Measurements from ENCODE around the gene ATP11A.

The ATP11A gene

DNA sequence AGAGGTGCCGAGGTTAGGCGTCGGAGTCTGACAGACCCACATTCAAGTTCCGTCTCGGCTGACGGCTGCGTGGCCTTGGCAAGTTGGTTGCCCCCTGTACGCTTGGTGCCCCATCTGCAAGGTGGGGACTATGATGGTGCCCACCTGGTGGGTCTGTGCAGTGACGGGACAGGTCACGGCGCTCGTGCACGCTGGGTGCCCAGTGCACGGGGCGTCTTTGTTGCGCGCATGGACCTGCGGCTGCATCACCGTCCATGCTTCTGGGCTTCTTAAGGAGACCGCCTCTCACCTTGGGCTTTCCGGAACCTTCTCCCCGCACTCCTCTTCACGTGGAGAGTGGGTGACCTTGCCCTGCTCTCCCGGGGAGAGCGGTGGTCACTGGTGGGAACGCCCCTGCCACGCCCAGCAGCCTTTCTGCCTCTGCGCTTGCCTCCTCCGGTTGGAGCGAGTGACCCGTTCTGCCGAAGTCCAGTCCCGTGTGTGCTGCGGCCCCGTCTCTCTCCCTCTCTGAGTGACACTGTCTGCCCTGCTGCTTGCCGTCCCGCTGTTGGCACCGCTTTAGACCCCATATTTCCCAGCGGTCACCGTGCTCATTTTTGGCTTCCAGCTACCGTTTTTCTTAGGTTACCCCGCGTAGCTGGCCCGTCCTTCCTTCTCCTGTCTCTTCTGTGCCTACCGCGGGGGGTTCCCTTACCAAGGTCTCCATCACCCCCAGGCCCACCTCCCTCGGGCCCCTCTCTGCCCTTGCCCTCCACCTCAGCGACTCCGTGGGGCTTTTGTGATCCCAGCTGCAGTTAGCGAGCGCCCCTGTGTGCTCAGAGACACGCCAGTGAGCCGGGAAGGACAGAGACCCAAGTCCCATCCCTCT is 6.4 kb downstream of the ATP11A start:
- Histone ChIP-seq H4K20me1 (ENCODE audit: insufficient read depth, low read length) (peaks cover 76% of the 10 kb centered on the region), H3K36me3 (replicated peaks; ENCODE audit: low read depth, low read length) (no peaks in the 10 kb centered on the region), H3K9me3 (ENCODE audit: insufficient read depth, low read length) (no peaks in the 10 kb centered on the region), H3K27ac (ENCODE audit: low read length) (no peak overlapping the region), H3K4me1 (ENCODE audit: low read length) (peaks cover 24% of the 10 kb centered on the region), H3K4me2 (ENCODE audit: low read length) (no peak overlapping the region), H3K4me3 (ENCODE audit: low read length) (no peak overlapping the region), H3K79me2 (ENCODE audit: low read length) (peaks cover 92% of the 10 kb centered on the region), H2AFZ (ENCODE audit: low read depth, low read length) (no peak overlapping the region), H3K27me3 (ENCODE audit: low read depth, low read length) (no peaks in the 10 kb centered on the region), H3K9ac (ENCODE audit: low read length) (no peak overlapping the region)
- TF ChIP-seq, protein P1, sequence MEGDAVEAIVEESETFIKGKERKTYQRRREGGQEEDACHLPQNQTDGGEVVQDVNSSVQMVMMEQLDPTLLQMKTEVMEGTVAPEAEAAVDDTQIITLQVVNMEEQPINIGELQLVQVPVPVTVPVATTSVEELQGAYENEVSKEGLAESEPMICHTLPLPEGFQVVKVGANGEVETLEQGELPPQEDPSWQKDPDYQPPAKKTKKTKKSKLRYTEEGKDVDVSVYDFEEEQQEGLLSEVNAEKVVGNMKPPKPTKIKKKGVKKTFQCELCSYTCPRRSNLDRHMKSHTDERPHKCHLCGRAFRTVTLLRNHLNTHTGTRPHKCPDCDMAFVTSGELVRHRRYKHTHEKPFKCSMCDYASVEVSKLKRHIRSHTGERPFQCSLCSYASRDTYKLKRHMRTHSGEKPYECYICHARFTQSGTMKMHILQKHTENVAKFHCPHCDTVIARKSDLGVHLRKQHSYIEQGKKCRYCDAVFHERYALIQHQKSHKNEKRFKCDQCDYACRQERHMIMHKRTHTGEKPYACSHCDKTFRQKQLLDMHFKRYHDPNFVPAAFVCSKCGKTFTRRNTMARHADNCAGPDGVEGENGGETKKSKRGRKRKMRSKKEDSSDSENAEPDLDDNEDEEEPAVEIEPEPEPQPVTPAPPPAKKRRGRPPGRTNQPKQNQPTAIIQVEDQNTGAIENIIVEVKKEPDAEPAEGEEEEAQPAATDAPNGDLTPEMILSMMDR (IDR thresholded peaks at IDR 0.05; ENCODE audit: low read depth, low read length), result no peak
- no peak for TF ChIP-seq EZH2phosphoT487 (IDR thresholded peaks at IDR 0.05; ENCODE audit: low read depth)

DNA sequence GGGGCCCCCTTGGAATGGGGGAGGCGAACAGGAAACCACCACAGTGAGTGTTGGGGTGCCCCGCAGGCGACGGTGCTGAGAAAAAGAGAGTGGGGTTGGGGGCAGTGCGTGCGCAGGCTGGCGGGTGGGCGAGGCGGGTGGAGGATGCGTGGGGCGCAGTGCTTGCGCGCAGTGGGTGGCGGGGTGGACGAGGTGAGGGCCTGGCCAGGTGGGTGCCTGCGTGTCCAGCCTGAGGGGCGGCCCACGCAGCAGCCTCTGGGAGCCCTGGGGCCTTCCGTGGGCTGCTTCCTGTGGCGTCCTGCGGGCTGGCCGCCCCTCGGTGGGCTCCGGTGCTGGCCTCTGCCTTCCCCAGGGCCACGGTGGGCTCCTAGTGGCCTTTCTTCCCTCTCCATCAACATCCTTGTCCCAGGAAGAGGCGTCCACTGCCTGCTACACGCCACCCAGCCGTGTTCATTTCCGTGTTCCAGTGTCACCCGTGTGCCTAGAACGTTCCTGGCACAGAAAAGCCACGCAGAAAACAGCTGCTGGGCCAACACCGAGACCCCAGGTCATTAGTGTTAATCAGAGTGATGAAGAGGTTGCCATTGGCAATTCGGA is 7.1 kb downstream of the ATP11A start:
- H3K79me2 ChIP-seq (ENCODE audit: low read length), result peaks cover 92% of the 10 kb centered on the region
- no peaks in the 10 kb centered on the region for H3K36me3 ChIP-seq (replicated peaks; ENCODE audit: low read depth, low read length)
- no peaks in the 10 kb centered on the region for H3K27me3 ChIP-seq (ENCODE audit: low read depth, low read length)
- H2AFZ ChIP-seq (ENCODE audit: low read depth, low read length), result no peak overlapping the region
- H3K4me1 ChIP-seq (ENCODE audit: low read length), result peaks cover 19% of the 10 kb centered on the region
- no peak overlapping the region for H3K9ac ChIP-seq (ENCODE audit: low read length)
- no peaks in the 10 kb centered on the region for H3K9me3 ChIP-seq (ENCODE audit: insufficient read depth, low read length)
- TF ChIP-seq, protein P1 (IDR thresholded peaks at IDR 0.05; ENCODE audit: low read depth, low read length), result no peak
- H3K4me2 ChIP-seq (ENCODE audit: low read length), result no peak overlapping the region
- no peak overlapping the region for H3K4me3 ChIP-seq (ENCODE audit: low read length)
- H4K20me1 ChIP-seq (ENCODE audit: insufficient read depth, low read length), result peaks cover 72% of the 10 kb centered on the region
- no peak overlapping the region for H3K27ac ChIP-seq (ENCODE audit: low read length)

DNA sequence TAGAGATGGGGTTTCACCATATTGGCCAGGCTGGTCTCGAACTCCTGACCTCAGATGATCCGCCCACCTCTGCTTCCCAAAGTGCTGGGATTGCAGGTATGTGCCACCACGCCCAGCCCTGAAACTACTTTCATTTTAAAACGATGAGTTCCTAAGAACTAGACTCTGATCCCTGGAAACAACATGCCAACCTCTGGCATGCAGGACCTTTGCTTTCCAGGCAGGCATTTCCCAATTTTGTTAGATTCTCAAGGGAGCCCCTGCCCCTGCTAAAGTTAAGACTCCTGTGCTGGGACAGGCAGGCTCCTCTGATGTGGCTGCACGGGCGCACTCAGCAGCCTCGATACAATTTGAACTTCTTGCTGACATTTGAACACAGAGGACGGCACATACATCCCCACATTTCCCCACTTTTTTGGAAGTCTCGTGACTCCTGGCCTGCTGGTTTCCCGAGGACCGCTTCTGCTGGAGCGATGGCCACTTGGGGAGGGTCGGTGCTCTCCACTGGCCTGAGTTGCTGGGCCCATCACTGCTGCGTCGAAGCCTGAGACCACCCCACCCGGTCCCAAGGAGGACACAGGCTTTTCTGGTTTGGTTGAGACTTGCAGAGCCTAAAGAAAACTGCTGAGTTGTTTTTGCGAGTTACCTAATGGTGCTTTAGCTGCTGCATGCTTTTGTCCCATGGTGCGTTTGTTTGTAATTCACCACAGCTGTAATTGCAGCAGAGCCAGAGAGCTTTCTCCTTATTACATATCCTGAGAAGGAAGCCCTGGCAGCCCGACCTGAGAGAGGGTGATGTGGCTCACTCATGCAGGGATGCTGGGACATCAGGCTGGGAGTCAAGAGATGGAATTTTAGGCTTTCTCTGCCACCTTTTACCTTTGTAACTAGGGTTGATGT is 8.2 kb downstream of the ATP11A start:
- H3K9ac ChIP-seq (ENCODE audit: low read length), result no peak overlapping the region
- no peak overlapping the region for H3K4me2 ChIP-seq (ENCODE audit: low read length)
- no peak overlapping the region for H3K4me3 ChIP-seq (ENCODE audit: low read length)
- H3K9me3 ChIP-seq (ENCODE audit: insufficient read depth, low read length), result no peaks in the 10 kb centered on the region
- no peaks in the 10 kb centered on the region for H3K27me3 ChIP-seq (ENCODE audit: low read depth, low read length)
- no peak overlapping the region for H2AFZ ChIP-seq (ENCODE audit: low read depth, low read length)
- TF ChIP-seq, protein P1 (IDR thresholded peaks at IDR 0.05; ENCODE audit: low read depth, low read length), result no peak
- no peak for TF ChIP-seq EZH2phosphoT487 (IDR thresholded peaks at IDR 0.05; ENCODE audit: low read depth)
- no peaks in the 10 kb centered on the region for H3K36me3 ChIP-seq (replicated peaks; ENCODE audit: low read depth, low read length)
- peaks cover 13% of the 10 kb centered on the region for H3K4me1 ChIP-seq (ENCODE audit: low read length)
- H3K27ac ChIP-seq (ENCODE audit: low read length), result no peak overlapping the region
- H4K20me1 ChIP-seq (ENCODE audit: insufficient read depth, low read length), result peaks cover 69% of the 10 kb centered on the region
- peaks cover 91% of the 10 kb centered on the region for H3K79me2 ChIP-seq (ENCODE audit: low read length)
